Erythroblast (primary cell): Measurements from ENCODE around the gene RPS6KB2.

ENCODE experiments used
- DNase-seq, 2 experiments: peaks; one replicate each; lab custom pipeline; 2025; lab: John Stamatoyannopoulos, UW
- GATA1 ChIP-seq: IDR thresholded peaks from 2 replicates; pipeline ENCODE4 v1.6.1; 2011; ENCODE audit warnings: low read depth, mild to moderate bottlenecking, control low read depth, low read length, moderate library complexity
- POLR2A ChIP-seq: IDR thresholded peaks from 2 replicates; pipeline ENCODE4 v1.6.1; 2011; ENCODE audit warnings: mild to moderate bottlenecking, low read length

Gene RPS6KB2

DNA sequence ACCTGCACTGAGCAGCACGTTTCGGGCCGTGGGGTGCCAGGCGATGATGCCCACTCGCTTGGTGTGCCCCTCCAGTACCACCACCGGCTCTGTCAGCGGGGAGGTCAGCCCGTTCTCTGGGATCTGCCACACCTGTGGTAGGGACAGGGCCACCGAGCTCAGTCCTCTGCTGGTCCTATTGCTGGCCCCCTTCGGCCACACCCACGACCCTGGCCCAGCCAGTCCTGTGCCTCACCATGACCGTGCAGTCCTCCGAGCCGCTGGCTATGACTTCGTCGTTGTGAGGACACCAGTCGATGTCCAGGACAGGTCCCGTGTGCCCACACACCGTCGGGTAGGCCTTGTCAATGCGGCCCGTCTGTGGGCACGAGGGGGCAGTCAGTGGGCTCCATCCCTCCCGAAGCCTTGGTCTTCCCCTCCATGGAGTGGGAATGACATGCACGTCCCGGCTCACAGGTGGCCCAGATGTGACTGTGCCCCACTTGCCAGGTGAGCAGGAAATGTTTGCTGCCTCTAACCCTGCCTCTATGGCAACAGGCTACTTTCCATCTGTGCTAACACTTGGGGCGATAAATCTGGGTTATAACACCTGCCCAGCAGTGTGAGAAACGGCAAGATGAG, 13.5 kb downstream of the RPS6KB2 start:
- DNase-seq: no peak
- no peak for TF ChIP-seq POLR2A
- no peak for TF ChIP-seq GATA1

DNA sequence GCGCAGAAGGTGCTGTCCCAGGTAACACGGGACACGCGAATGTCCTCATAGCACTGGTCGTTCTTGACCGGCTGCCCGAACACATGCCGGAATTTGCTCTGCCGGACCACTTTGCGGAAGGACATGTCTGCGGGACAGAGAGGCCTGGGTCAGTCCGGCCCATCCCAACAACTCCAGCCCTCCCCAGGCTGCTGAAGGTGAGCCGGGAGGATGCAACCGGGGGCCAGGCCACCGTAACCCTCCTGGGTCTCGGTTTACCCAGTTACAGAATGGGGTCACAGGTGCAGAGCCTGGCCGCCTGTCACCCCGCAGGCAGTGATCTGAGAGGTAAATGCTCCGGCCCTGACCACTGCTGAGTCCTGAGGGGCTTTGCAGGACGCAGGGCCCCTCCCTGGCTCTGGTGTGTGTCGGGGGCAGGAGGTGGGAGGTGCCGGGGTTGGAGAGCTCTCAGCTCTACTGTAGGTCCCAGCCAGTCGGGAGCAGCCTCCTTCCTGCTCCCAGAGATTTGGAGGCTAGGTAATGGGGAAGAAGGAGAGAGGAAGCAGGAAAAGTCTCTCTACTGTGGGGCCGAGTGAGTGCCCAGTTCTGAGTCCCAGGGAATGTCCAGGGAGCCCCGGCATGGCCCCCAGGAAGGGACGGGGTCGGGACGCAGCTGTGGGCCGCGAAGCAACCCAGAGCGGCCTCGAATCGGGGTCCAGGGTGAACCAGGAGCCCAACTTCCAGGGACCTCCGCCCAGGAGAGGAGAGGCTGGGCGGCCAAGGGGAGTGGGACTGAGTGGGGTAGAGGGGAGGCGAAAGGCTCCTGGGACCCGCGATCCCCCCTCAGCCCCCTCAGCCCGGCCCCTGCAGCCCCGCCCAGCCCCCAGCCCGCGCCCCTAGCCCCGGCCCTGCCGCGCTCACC, 14.5 kb downstream of the RPS6KB2 start:
- no peak for DNase-seq
- TF ChIP-seq GATA1: no peak
- no peak for TF ChIP-seq POLR2A

DNA sequence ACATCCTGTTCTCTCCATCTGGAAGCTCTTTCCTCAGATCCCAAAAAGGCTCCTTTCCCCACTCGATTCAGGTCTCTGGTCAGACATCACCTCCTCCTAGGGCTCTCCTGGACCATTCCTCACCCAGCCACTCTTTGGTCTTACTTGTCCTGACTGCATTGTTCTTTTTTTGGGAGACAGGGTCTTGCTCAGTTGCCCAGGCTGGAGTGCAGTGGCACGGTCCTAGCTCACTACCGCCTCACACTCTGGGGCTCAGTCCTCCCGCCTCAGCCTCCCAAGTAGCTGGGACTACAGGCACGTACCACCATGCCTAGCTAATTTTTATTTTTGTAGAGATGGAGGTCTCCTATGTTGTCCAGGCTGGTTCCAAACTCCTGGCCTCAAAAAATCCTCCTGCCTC, 17.2 kb downstream of the RPS6KB2 start:
- no peak for TF ChIP-seq GATA1
- no peak for TF ChIP-seq POLR2A
- DNase-seq: no peak

DNA sequence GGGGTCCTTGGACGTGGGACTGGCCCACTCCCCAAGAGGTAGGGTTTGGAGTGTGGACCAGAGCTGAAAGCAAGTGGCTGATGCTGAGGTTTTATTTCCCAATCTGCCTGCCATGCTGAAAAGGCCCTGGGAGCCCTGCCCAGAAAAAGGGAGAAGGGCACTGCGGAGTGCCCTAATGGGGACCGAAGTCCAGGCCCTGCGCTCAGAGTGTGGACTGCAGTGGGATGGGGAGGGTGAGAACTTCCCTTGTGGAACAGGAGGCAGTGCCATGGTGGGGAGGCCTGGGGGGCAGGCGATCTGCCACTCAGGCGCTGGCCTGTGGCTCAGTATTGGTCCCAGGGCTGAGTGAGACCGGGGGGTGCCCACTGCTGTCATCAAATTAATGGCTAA, 19.9 kb downstream of the RPS6KB2 start:
- DNase-seq: no peak
- TF ChIP-seq GATA1 (no peak), POLR2A (no peak)

DNA sequence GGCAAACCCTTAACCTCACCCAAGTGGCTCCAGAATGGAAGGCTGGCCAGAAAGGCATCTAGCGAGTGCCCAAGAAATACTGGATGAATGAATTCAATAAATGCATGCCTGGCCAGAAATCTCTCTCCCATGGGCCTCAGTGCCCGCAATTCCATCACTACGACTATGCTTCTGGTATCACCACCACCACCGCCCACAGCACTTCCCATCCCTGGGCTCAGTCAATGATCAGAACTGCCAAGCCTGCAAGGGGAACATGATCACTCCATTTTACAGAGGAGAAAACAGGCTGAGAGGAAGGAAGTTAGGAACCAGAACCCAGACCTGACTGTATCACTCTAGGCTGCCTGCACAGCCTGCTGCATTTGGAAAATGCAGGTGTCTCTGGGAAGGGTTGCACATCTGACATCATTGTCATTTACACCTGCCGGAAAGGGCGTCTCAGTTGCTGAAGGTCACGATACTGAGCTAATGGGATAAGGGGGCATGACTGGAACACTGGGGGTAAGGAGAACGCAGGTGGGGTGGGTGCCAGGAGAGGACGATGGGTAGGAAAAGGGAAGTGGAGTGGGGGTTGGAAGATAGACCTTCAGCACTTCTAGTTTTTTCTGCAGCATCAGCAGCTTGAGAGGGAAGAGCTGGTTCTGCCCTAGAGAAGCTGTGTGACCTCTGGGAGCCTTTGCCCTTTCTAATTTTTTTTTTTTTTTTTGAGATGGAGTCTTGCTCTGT, 21.0 kb downstream of the RPS6KB2 start:
- no peak for DNase-seq
- TF ChIP-seq POLR2A (no peak), GATA1 (no peak)

DNA sequence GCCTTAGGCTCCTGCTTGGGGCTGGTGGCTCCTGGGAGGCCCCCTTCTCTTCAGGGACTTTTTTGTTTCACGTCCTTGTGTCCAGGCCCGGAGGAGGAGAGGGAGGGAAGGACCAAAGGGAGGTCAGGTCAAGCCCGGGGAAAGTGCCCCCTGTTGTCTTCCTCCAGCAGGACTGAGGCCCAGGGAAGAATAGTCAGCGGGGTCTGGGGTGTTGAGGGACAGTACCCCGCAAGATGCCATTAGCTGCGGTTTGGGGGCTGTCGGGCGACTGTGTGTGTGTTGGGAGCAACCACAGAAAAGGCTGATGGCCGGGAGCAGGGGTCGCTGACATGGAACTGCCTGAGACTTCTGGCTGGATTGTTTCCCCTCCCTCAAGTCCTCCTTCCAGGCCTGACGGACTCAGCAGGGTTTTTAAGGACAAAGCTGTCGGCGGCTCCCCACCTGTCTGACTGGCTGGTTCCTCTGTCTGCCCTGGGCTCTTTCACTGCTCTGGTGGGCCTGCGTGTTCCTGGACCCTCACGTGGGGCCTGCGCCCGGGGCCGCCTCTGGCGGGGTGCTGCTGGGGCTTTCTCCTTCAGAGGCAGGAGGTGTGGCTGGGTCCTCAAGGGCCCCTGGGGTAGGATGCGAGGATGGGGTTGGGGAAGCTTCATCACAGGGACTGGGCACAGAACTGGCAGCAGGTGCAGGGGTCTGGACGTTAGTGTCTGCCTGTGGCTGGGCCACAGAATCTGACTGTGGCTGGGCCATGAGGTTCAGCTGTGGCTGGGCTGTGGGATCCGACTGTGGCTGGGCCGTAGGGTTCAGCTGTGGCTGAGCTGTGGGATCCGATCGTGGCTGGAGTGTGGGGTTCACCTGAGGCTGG, 22.7 kb downstream of the RPS6KB2 start:
- TF ChIP-seq GATA1: no peak
- no peak for TF ChIP-seq POLR2A
- DNase-seq: no peak

DNA sequence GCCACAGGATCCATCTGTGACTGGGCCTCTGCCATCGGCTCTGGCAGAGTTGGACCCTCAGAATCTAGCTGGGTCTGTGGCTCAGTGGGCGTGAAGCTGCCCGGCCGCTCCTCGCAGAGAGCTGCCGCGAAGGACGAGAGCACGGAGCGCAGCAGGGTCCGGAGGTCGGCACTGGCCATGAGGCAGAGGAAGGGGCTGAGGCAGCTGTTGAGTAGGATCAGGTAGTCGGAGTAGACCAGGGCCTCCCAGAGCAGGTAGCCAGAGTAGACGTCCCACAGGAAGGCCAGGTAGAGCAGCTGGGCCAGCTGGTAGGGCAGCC, 23.3 kb downstream of the RPS6KB2 start:
- no peak for DNase-seq
- TF ChIP-seq POLR2A (no peak), GATA1 (no peak)

DNA sequence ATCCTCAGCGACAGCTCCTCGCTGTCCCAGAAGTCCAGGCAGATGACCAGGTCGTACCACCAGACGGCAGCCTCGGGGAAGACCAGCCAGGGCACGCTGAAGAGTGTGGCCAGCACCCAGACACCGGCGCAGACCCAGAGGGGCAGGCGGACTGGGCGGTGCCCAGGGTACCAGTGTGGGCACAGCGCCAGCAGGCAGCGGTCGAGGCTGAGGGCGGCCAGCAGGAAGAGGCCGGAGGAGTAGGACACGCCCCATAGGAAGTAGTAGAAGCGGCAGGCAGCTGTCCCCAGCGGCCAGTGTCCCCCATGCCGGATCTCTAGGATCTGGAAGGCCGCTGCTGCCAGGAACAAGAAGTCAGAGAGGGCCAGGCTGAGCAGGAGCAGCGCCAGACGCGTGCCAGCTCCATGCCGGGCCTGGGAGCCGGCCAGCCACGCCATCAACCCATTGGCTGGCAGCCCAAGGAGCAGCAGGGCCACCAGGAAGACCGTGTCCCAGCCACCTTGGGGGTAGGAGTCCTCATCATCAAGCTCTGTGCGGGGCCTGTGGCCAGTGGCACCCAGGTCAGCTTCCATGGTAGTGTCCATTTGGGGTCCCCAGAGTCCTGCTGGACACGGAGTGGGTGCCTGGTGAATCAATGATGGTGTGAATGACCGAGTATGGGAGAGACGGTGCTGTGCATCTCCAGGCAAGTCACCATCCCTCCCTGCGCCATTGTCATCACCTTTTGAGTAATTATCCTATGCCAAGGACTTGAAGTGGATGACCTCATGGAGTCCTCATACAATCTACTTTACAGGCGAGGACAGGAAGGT, 24.1 kb downstream of the RPS6KB2 start, which contains the start of gene GPR152:
TSS of gene GPR152 (minus strand) at position 589 of the 812 bp plus-strand sequence. CDS start at position 584, 5 bp downstream.
- no peak for DNase-seq

DNA sequence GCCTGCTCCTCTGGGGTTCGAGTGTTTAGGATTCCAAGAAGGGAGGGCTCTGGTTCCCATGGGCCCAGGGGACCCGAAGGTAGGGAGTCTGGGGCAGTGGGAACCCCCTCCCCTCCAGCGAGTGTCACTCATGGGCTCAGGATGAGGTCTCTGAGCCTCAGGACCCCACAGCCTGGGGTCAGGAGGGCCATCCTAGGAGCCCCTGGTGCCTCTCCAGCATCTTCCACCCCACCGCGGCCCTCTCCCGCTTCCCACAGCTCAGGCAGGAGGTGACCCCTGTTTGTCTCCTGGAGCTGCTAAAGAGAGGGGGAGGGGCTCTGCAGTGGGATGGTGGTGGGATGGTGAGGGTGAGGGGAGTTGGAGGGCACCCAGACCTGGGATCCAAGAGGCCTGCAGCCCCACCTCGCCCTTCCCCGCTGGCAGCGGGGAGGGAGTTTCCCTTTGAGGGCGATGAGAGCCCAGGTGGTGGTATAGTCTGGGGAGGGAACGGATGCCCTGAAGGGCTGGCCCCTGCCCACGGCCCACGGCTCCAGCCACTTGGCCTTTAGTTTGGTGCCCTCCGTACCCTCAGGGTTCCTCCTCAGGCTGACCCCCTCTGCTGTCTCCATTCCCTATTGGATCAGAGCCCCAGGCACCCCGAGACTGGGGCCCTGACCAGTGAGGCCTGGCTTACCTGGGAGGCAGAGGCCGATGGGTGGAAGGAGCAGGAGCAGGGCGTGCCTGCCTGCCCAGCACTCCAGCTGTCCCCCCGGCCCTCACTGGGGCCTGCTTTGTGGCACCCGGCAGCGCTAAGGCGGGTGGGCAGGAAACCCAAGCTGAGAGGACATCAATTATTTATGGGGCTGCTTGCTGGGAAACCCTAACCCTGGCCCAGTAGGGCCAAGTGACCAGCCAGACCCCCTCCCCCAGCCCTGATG, 25.8 kb downstream of the RPS6KB2 start:
- no peak for DNase-seq
- TF ChIP-seq POLR2A: no peak
- TF ChIP-seq GATA1: no peak

More for the DNA sequence above, 24.1 kb downstream of the RPS6KB2 start, which contains the start of gene GPR152:
- TF ChIP-seq GATA1 (no peak), POLR2A (no peak)

DNA sequence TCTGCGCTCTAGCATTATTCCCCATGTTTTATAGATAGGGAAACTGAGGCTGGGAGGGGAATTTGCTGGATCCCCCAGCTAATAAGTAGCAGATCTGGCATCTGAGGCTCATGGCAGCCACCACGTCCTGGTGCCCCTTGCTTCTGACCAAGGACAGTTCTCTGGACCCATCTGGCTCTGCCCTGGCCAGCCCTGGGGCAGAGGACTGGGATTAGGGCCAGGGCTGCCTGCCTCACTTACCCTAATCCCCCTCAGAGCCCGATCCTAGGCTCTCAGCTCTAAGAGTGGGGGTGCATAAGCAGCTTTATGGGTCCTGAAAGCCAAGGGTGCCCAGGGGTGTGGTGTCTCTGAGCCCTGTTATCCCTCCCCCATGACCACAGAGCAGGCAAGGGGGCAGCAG, 26.8 kb downstream of the RPS6KB2 start, which contains the start of gene CABP4:
TSS of gene CABP4 (plus strand) at position 301 of the 400 bp plus-strand sequence. CDS start at position 371, 70 bp downstream.
- DNase-seq: no peak
- TF ChIP-seq POLR2A (no peak), GATA1 (no peak)

DNA sequence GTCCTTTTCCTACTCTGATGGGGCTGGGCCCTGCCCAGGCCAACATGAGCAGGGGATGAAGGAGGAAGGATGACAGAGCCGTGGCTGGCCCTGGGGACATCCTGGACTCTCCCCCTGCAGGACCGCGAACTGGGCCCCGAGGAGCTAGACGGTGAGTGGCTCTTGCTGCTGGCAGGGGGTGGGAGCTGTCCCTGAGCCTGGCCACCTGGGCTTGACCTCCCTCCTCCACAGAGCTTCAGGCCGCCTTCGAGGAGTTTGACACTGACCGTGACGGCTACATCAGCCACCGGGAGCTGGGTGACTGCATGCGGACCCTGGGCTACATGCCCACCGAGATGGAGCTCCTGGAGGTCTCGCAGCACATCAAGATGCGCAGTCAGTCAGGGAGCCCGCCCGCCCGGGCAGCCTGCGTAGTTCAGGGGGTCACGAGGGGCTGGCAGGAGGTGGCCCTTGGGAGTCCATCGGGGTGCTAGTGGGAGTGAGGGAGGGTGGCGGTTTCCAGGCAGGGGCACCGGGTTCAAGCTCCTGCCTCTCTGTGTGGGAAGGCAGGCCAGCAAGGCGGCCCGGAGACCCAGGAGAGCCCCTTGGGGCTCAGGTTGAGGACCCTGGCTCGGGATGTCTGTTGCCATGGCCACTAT, 27.9 kb downstream of the RPS6KB2 start:
- DNase-seq: no peak
- TF ChIP-seq POLR2A (no peak), GATA1 (no peak)
